Measurements from ENCODE around the gene ZNF609. TPM values are rescaled to one million over a fixed set of nuclear protein-coding genes. Genes with fewer than 3 reads are reported as not detected.

ZNF609 gene
- 45.0 and 45.8 TPM in 2 replicates for total RNA-seq

DNA sequence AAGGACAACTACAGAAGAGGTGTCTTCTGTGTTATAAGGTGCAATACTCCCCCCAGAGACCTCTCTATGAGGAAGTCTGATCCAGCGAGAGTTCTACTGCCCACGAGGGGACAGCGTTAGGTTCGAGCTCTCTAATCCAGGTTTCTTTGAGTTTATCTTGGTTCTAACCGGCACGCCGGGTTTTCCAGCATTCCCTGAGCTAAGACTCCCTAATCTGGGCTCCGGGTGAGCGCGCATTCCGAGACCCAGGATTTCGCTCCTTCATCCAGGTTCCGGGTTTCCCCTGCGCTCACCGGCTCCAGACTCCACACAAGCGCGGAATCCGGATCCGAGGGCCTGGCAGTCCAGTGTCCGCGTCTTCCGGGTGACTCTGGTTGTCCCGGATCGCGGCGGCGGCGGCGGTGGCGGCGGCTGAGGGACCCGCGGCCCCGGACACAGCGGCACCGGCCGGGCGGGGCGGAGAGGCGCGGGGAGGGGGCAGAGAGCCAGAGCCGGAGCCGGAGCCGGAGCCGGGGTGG is at the start of gene ZNF609:
Gene ZNF609 (plus strand): TSS at position 373 of the 518 bp plus-strand sequence. CDS start 38,842 bp downstream, outside the sequence.
- intact Hi-C loops (cut with micrococcal nuclease), result loop anchor here (1.0 to 5.0 kb wide), 7 partner anchors 15 to 298 kb away; partner anchors contain the start of genes PCLAF, PPIB and TRIP4

DNA sequence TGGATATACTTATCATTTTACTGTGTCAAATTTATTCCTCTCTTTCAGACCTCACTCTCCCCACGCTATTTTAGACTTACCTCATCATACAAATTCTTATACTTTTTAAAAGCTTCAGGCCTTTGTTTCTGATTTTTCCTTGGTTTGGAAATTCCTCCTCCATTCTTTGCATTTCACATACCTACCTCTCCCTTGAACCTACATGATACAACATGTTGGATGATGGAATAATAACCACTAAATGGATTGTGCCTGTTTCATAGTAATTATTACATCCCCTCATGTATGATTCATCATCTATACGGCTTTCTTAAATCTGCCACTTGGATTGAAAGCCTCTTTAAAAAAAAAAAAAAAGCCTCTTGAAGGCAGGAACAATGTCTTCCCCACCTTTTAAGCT is 48.2 kb upstream of the ZNF609 start:
- intact Hi-C loops (cut with micrococcal nuclease), result no loop called here

DNA sequence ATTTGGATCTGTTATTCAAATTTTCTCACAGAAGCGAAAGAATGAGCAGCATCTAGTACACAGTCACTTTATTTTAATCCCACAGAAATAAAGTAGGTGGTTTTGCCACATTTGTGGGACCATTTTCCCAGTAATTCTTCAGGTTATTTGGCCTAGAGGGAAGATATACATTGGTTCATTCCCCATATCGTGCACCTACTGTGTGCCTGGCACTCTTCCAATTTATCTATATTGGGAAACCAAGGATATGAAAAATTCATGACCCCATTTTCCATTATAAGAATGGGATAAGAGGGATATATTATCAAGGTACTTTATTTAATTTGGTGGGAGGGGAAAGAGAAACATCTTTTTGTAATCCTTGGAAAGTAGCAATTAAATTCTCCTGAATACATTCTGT is 37.7 kb upstream of the ZNF609 start:
- intact Hi-C loops (cut with micrococcal nuclease), result no loop called here

- intact Hi-C loops (cut with micrococcal nuclease), result no loop called here
Measured at GRCh38 chr15:64423970-64424369, 36.4 kb upstream of the ZNF609 start.

GRCh38 chr15:64425221-64425620 is 35.2 kb upstream of the ZNF609 start:
- intact Hi-C loops (cut with micrococcal nuclease), result loop anchor here (5.0 kb wide), 1 partner anchor 207 kb away; no protein-coding TSS in a partner anchor

DNA sequence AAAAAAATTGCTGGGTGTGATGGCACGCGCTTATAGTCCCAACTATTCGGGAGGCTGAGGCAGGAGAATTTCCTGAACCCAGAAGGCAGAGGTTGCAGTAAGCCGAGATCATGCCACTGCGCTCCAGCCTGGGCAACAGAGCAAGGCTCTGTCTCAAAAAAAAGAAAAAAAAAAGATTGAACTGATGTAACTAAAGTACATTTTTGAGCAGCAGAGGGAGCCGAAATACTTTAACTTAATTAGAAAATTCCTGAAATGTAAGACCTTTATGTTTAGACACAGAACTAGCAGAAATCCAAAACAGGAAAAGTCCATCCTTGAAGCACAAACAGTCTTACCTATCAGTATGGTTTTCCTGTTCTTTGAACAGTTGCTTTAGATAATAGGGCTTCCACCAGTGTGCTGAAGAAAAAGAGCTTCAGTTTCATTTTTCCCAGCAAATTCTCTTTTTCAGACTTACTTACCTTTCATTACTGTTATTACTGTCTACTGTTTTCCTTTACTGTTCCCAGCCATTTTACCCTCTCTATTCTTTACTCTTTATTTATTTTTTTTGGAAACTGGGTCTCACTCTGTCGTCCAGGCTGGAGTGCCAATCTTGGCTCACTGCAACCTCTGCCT is 33.4 kb upstream of the ZNF609 start:
- intact Hi-C loops (cut with micrococcal nuclease), result loop anchor here (5.0 kb wide), 1 partner anchor 205 kb away; no protein-coding TSS in a partner anchor

- intact Hi-C loops (cut with micrococcal nuclease), result loop anchor here (5.0 kb wide), 1 partner anchor 203 kb away; no protein-coding TSS in a partner anchor
Measured at GRCh38 chr15:64429448-64429847, 30.9 kb upstream of the ZNF609 start.

- intact Hi-C loops (cut with micrococcal nuclease), result loop anchor here (1.0 to 5.0 kb wide), 5 partner anchors 14 to 301 kb away; no protein-coding TSS in a partner anchor
Measured at GRCh38 chr15:64430000-64430735, 30.2 kb upstream of the ZNF609 start.

- intact Hi-C loops (cut with micrococcal nuclease), result no loop called here
Measured at GRCh38 chr15:64437982-64438381, 22.4 kb upstream of the ZNF609 start.

DNA sequence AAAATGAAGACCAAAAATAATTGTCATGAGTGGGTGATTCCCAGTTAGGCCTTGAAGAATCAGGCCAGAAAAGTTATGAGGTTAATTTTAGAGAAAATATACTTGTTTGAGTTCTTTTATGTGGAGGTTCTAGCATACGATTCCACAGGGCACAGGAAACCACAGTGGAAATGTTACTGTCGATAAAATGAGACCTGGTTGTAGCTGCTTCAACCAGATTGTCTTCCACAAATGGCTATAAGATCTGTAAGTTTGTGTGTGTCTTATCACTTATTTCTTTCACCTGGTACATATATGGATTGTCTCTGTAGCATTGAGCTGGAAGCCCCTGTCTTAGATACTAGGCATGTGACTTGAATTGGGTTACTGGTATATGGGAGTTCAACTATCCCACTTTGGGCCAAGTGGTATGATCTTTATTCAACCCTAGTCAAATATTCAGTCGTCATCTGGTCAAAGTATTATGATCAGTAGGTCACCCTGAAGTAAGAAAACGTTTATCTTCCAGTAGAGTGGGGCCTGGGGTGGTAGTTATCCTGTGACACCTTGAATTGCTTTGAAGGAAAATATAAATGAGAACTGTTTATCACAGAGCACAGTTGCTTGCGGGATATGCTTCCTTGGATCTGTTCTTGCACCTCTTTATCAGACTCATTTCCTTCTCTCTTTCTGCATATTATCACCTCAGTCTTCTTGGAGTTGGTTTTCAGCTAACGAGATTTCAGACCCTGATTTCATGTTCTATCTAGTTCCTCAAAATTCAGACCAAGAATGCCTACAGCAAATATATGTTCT is 21.5 kb upstream of the ZNF609 start:
- intact Hi-C loops (cut with micrococcal nuclease), result no loop called here

DNA sequence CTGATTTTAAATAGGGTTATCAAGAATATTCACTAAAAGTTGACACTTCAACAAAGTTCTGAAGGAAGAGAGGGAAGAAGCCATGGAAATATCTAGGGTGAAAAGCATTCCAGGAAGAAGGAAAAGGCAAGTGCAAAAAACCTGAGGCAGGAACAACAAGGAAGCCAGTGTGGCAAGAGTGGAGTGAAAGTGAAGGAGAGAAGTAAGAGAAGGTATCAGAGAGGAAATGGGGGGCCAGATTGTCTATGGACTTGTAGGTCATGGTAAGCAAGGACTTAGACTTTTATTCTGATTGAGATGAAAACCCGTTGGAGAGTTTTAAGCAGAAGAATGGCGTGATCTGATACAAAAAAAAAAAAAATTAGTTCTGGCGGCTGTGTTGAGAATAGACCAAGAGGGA is 18.5 kb upstream of the ZNF609 start:
- intact Hi-C loops (cut with micrococcal nuclease), result loop anchor here (10.0 kb wide), 1 partner anchor 93 kb away; no protein-coding TSS in a partner anchor

DNA sequence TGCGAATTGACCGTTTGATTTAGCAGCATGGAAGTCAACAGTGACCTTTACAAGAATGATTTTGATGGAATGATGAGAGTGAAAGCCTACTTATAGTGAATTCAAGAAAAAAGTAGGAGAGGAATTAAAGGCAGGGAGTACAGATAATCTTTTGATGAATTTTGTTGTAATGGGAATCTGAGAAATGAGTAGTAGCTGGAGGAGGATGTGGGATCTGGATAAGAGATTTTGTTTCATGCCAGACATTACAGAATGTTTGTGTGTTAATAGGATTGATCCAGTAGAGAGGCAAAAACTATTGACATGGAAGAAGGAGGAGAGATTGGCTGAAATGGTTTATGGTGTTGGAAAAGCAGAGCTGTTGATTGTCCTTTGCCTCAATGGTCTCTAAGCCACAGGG is 17.4 kb upstream of the ZNF609 start:
- intact Hi-C loops (cut with micrococcal nuclease), result loop anchor here (10.0 kb wide), 1 partner anchor 92 kb away; no protein-coding TSS in a partner anchor

DNA sequence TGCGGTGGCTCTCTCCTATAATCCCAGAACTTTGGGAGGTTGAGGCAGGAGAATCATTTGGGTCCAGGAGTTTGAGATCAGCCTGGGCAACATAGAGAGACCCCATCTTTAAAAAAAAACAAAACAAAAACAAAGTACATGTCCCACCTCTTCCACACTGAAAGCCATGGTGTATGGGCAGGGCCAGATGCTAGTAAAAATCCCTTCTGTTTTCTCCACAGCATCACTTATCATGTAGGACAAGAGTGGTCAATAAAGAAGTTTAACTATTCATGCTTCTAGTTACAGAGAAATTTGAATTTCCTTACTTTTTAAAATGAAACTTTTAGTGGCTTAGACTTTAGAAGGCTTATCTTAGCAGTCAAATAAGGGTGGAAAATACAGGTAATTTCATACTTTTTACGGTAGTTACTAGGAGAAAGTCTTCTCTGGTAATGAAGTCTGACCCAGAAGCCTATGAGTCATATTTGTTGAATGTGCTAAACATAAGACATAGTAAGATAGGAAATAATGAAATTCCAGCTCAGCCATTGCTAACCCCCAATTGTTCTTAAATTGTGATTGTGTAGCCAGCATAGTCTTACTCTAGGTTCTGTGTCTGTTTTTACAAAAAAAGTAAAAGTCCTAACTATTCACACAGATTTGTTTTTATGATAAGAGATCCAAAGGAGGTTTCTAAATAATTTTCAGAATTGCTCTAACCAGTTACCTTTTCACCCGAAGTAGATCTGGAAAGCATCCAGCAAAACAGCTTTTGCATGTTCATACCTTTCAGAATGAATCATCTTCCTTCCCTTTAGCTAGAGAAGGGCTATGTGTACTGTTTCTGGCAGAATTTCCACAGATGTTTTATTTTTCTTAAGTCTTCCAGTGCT is 16.4 kb upstream of the ZNF609 start:
- intact Hi-C loops (cut with micrococcal nuclease), result loop anchor here (1.0 to 10.0 kb wide), 3 partner anchors 14 to 91 kb away; partner anchors contain the start of gene ZNF609

DNA sequence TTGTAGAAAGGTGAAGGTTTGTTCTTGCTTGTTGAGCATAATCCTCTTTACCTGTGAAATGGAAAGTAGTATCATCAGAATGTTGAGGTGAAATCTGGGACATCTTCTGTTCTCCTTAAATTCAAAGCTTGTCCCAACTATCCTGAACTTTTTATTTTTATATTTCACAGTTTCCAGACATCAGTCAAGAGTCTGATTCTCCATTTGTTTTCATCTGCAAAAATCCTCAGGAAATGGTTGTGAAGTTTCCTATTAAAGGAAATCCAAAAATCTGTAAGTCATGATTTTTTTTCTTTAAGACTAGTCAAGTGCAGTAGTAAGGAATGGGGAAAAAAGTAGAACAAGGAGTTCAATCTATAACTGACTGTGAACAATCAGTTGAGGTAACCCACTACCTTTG is 15.5 kb upstream of the ZNF609 start:
- intact Hi-C loops (cut with micrococcal nuclease), result loop anchor here (1.0 to 10.0 kb wide), 3 partner anchors 15 to 90 kb away; partner anchors contain the start of gene ZNF609

GRCh38 chr15:64447536-64448315 is 12.7 kb upstream of the ZNF609 start:
- intact Hi-C loops (cut with micrococcal nuclease), result loop anchor here (10.0 kb wide), 1 partner anchor 87 kb away; no protein-coding TSS in a partner anchor

- intact Hi-C loops (cut with micrococcal nuclease), result no loop called here
Measured at GRCh38 chr15:64452988-64453688, 7.2 kb upstream of the ZNF609 start.

- intact Hi-C loops (cut with micrococcal nuclease), result no loop called here
Measured at GRCh38 chr15:64453689-64454037, 6.7 kb upstream of the ZNF609 start.

DNA sequence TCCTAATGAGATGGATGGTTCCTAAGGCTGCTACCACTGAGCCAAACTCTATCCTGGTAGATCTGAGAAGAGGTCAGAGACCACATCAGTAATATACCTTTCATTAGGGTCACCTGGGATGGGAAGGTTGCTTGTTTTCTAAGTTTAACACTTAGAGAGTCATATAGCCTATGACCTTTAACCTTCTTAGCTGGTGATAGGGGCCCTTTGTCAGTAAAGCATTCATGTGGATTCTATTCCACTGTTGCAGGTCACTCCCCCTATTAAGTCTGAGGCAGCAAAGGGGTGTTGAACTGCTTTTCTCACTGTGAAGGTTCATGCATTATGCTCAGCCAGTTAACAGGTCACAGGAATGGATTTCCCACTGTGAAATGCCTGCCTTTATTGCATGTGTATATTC is 6.1 kb upstream of the ZNF609 start:
- intact Hi-C loops (cut with micrococcal nuclease), result no loop called here

DNA sequence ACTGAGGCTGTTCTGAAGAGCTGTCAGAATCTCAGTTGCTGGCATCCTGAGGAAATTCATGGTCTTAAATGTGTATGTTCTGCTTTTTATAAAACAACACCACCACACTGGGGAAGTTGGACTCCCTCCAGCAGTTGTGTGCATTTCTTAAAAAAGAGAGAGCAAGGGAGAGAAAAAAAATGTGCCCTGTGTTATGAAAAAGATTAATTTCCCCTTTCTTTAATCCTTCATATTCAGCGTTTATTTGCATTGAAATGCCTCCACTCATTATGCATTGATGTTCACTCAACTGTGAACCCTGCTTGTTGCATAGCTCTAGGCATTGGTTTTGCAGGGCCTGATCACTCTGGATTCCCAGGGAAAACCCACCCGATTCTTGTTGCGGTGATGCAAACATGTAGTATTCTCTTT is 4.4 kb upstream of the ZNF609 start:
- intact Hi-C loops (cut with micrococcal nuclease), result no loop called here

All from T-helper 1 cell treated with Interleukin-12 subunit alpha and Interleukin-12 subunit beta and Interleukin-4 antibody, amounts not matched to agents 30 ng/mL and 1 ng/mL, for 36 hours (primary cell).